Esophagus squamous epithelium (tissue), 4 donors: ENCODE results near the gene PACS2.

Experiments
- POLR2A ChIP-seq, 4 donors: fragments of 450-650 bp; IDR thresholded peaks; one replicate each; pipeline ENCODE4 v1.6.1; 2017; ENCODE audit warnings: antibody characterized with exemption in 4 of 4, mild to moderate bottlenecking in 4 of 4, moderate library complexity in 3 of 4
- TF ChIP-seq, protein P1 (sequence below), 6 experiments: fragments of 450-650 bp in 4 of 6; fragments of 200-600 bp in 2 of 6; sonication (generic) in 2 of 6; IDR thresholded peaks; one replicate each; pipeline ENCODE4 v1.5.1; 2016 to 2019; ENCODE audit warnings: antibody characterized with exemption in 6 of 6, mild to moderate bottlenecking in 4 of 6, moderate library complexity in 4 of 6

GRCh38 chr14:105271224-105271890, 43.2 kb upstream of the PACS2 start:
- TF ChIP-seq, protein P1, sequence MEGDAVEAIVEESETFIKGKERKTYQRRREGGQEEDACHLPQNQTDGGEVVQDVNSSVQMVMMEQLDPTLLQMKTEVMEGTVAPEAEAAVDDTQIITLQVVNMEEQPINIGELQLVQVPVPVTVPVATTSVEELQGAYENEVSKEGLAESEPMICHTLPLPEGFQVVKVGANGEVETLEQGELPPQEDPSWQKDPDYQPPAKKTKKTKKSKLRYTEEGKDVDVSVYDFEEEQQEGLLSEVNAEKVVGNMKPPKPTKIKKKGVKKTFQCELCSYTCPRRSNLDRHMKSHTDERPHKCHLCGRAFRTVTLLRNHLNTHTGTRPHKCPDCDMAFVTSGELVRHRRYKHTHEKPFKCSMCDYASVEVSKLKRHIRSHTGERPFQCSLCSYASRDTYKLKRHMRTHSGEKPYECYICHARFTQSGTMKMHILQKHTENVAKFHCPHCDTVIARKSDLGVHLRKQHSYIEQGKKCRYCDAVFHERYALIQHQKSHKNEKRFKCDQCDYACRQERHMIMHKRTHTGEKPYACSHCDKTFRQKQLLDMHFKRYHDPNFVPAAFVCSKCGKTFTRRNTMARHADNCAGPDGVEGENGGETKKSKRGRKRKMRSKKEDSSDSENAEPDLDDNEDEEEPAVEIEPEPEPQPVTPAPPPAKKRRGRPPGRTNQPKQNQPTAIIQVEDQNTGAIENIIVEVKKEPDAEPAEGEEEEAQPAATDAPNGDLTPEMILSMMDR (IDR thresholded peaks at IDR 0.05), result no peak
- TF ChIP-seq POLR2A (IDR thresholded peaks at IDR 0.05), result no peak
